ENCODE measurements around the gene RSRP1. TPM values are rescaled to one million over a fixed set of nuclear protein-coding genes. Genes with fewer than 3 reads are reported as not detected.
"Not testable (repeated sequence)": the region's sequence is repeated elsewhere in the genome, so short reads cannot be mapped to it uniquely, and the experiment has no call there.

Gene RSRP1
- total RNA-seq, 2 experiments from 2014 or later, result 101 to 110 TPM

- DNase-seq; H3K36me3 Mint-ChIP-seq (ENCODE audit: low read depth): not testable (repeated sequence)
These were observed 28.4 kb upstream of the RSRP1 start for GRCh38 chr1:25275648-25276047.

GRCh38 chr1:25272238-25272637 is 25.0 kb upstream of the RSRP1 start, which contains the start of gene RHD:
RHD (plus strand) TSS chr1:25272509; CDS start chr1:25272548, 39 bp downstream.
- H3K36me3 Mint-ChIP-seq (ENCODE audit: low read depth); H3K4me3 Mint-ChIP-seq; CTCF ChIA-PET: not testable (repeated sequence)

More at GRCh38 chr1:25275648-25276047, 28.4 kb upstream of the RSRP1 start:
- H3K9me3 Mint-ChIP-seq; H3K27ac Mint-ChIP-seq; CTCF ChIA-PET; H3K4me3 Mint-ChIP-seq; intact Hi-C loops (cut with micrococcal nuclease); H3K4me1 Mint-ChIP-seq (ENCODE audit: low read depth); H3K27me3 Mint-ChIP-seq (ENCODE audit: low read depth): not testable (repeated sequence)

GRCh38 chr1:25268143-25268760 is 21.0 kb upstream of the RSRP1 start:
- intact Hi-C loops (cut with micrococcal nuclease); CTCF ChIA-PET: not testable (repeated sequence)

More at GRCh38 chr1:25272238-25272637, 25.0 kb upstream of the RSRP1 start, which contains the start of gene RHD:
- DNase-seq; intact Hi-C loops (cut with micrococcal nuclease); H3K27me3 Mint-ChIP-seq (ENCODE audit: low read depth); H3K27ac Mint-ChIP-seq; H3K9me3 Mint-ChIP-seq; H3K4me1 Mint-ChIP-seq (ENCODE audit: low read depth): not testable (repeated sequence)

GRCh38 chr1:25267288-25268142 is 20.3 kb upstream of the RSRP1 start:
- intact Hi-C loops (cut with micrococcal nuclease); H3K9me3 Mint-ChIP-seq; H3K36me3 Mint-ChIP-seq (ENCODE audit: low read depth); H3K27me3 Mint-ChIP-seq (ENCODE audit: low read depth); CTCF ChIA-PET; H3K4me1 Mint-ChIP-seq (ENCODE audit: low read depth): not testable (repeated sequence)
- DNase-seq, result peak; percentile 83
- peak overlapping the region; percentile 70 for H3K4me3 Mint-ChIP-seq
- peak overlapping the region; percentile 74 for H3K27ac Mint-ChIP-seq

More at GRCh38 chr1:25268143-25268760, 21.0 kb upstream of the RSRP1 start:
- H3K4me3 Mint-ChIP-seq, result peak overlapping the region; percentile 70
- peak overlapping the region; percentile 74 for H3K27ac Mint-ChIP-seq
- H3K9me3 Mint-ChIP-seq; H3K27me3 Mint-ChIP-seq (ENCODE audit: low read depth); H3K4me1 Mint-ChIP-seq (ENCODE audit: low read depth); DNase-seq; H3K36me3 Mint-ChIP-seq (ENCODE audit: low read depth): not testable (repeated sequence)

GRCh38 chr1:25266554-25267287 is 19.5 kb upstream of the RSRP1 start:
- H3K9me3 Mint-ChIP-seq; H3K36me3 Mint-ChIP-seq (ENCODE audit: low read depth); H3K27me3 Mint-ChIP-seq (ENCODE audit: low read depth); CTCF ChIA-PET: not testable (repeated sequence)
- peak; percentile 34 for DNase-seq
- H3K4me1 Mint-ChIP-seq (ENCODE audit: low read depth), result peaks cover 11% of the 10 kb centered on the region
- intact Hi-C loops (cut with micrococcal nuclease), result loop anchor here (1.0 kb wide), 1 partner anchor 19 kb away; the partner anchor contains the start of gene RSRP1
- H3K4me3 Mint-ChIP-seq, result peak overlapping the region; percentile 86
- H3K27ac Mint-ChIP-seq, result peak overlapping the region; percentile 88

- H3K27ac Mint-ChIP-seq; intact Hi-C loops (cut with micrococcal nuclease); H3K9me3 Mint-ChIP-seq; DNase-seq; H3K27me3 Mint-ChIP-seq (ENCODE audit: low read depth); H3K4me3 Mint-ChIP-seq; H3K36me3 Mint-ChIP-seq (ENCODE audit: low read depth); CTCF ChIA-PET: not testable (repeated sequence)
- peaks cover 24% of the 10 kb centered on the region for H3K4me1 Mint-ChIP-seq (ENCODE audit: low read depth)
These were observed 13.1 kb upstream of the RSRP1 start for GRCh38 chr1:25260336-25260735.

- H3K27ac Mint-ChIP-seq; H3K4me3 Mint-ChIP-seq; H3K36me3 Mint-ChIP-seq (ENCODE audit: low read depth); H3K9me3 Mint-ChIP-seq; H3K27me3 Mint-ChIP-seq (ENCODE audit: low read depth); CTCF ChIA-PET; intact Hi-C loops (cut with micrococcal nuclease); DNase-seq: not testable (repeated sequence)
- peaks cover 24% of the 10 kb centered on the region for H3K4me1 Mint-ChIP-seq (ENCODE audit: low read depth)
These were observed 12.6 kb upstream of the RSRP1 start for GRCh38 chr1:25259813-25260212.

GRCh38 chr1:25257196-25257595 is 9.9 kb upstream of the RSRP1 start:
- no peak for DNase-seq
- intact Hi-C loops (cut with micrococcal nuclease), result no loop called here
- CTCF ChIA-PET, result interaction anchor here (0.6 kb wide), 1 partner anchor 569 kb away, joined by 3 read pairs; no protein-coding TSS in a partner anchor
- Mint-ChIP-seq H3K9me3 (no peaks in the 10 kb centered on the region), H3K27ac (no peak overlapping the region), H3K4me3 (no peak overlapping the region), H3K4me1 (ENCODE audit: low read depth) (peaks cover 15% of the 10 kb centered on the region), H3K36me3 (ENCODE audit: low read depth) (no peaks in the 10 kb centered on the region), H3K27me3 (ENCODE audit: low read depth) (no peaks in the 10 kb centered on the region)

- intact Hi-C loops (cut with micrococcal nuclease), result no loop called here
These were observed 9.3 kb upstream of the RSRP1 start for GRCh38 chr1:25256578-25256965.

GRCh38 chr1:25255706-25256577 is 8.7 kb upstream of the RSRP1 start:
- intact Hi-C loops (cut with micrococcal nuclease), result no loop called here
- CTCF ChIA-PET, result interaction anchor here (0.6 kb wide), 1 partner anchor 230 kb away, joined by 3 read pairs; no protein-coding TSS in a partner anchor
- Mint-ChIP-seq H3K27ac (no peak overlapping the region), H3K4me1 (ENCODE audit: low read depth) (peaks cover 13% of the 10 kb centered on the region), H3K4me3 (no peak overlapping the region), H3K9me3 (no peaks in the 10 kb centered on the region), H3K36me3 (ENCODE audit: low read depth) (no peaks in the 10 kb centered on the region), H3K27me3 (ENCODE audit: low read depth) (no peaks in the 10 kb centered on the region)
- DNase-seq, result no peak

More at GRCh38 chr1:25256578-25256965, 9.3 kb upstream of the RSRP1 start:
- H3K36me3 Mint-ChIP-seq (ENCODE audit: low read depth), result no peaks in the 10 kb centered on the region
- CTCF ChIA-PET, result no interaction called here
- DNase-seq, result no peak
- H3K4me3 Mint-ChIP-seq, result no peak overlapping the region
- H3K4me1 Mint-ChIP-seq (ENCODE audit: low read depth), result peaks cover 15% of the 10 kb centered on the region
- H3K9me3 Mint-ChIP-seq, result no peaks in the 10 kb centered on the region
- H3K27ac Mint-ChIP-seq, result no peak overlapping the region
- no peaks in the 10 kb centered on the region for H3K27me3 Mint-ChIP-seq (ENCODE audit: low read depth)

- H3K36me3 Mint-ChIP-seq (ENCODE audit: low read depth), result no peaks in the 10 kb centered on the region
- no peak overlapping the region for H3K4me3 Mint-ChIP-seq
- H3K27ac Mint-ChIP-seq, result no peak overlapping the region
- peaks cover 2% of the 10 kb centered on the region for H3K4me1 Mint-ChIP-seq (ENCODE audit: low read depth)
- DNase-seq, result no peak
- intact Hi-C loops (cut with micrococcal nuclease), result no loop called here
- no peaks in the 10 kb centered on the region for H3K9me3 Mint-ChIP-seq
- H3K27me3 Mint-ChIP-seq (ENCODE audit: low read depth), result no peaks in the 10 kb centered on the region
- CTCF ChIA-PET, result no interaction called here
These were observed 6.7 kb upstream of the RSRP1 start for GRCh38 chr1:25253911-25254310.

All from activated naive CD4-positive, alpha-beta T cell treated with anti-CD3 and anti-CD28 coated beads for 36 hours (primary cell).